ENCODE measurements around the gene CDH20. TPM values are rescaled to one million over a fixed set of nuclear protein-coding genes. Genes with fewer than 3 reads are reported as not detected.
"Not testable (repeated sequence)": the region's sequence is repeated elsewhere in the genome, so short reads cannot be mapped to it uniquely, and the experiment has no call there.

The CDH20 gene
- total RNA-seq, 1 donor from 2014 or later, result under 0.01 TPM

- no peak for DNase-seq
Observed at GRCh38 chr18:61348230-61348629, 15.0 kb downstream of the CDH20 start.

GRCh38 chr18:61350578-61350977 is 17.3 kb downstream of the CDH20 start:
- DNase-seq, result no peak

GRCh38 chr18:61352059-61352458 is 18.8 kb downstream of the CDH20 start:
- DNase-seq, result no peak

- no peak for DNase-seq
Observed at GRCh38 chr18:61352611-61353010, 19.4 kb downstream of the CDH20 start.

GRCh38 chr18:61360404-61361383 is 27.5 kb downstream of the CDH20 start:
- DNase-seq, result no peak

- DNase-seq, result no peak
Observed at GRCh38 chr18:61362511-61362910, 29.3 kb downstream of the CDH20 start.

- no peak for DNase-seq
Observed at GRCh38 chr18:61364953-61365352, 31.7 kb downstream of the CDH20 start.

- no peak for DNase-seq
Observed at GRCh38 chr18:61368001-61368400, 34.8 kb downstream of the CDH20 start.

GRCh38 chr18:61369671-61370070 is 36.4 kb downstream of the CDH20 start:
- DNase-seq, result not testable (repeated sequence)

- no peak for DNase-seq
Observed at GRCh38 chr18:61371111-61371510, 37.9 kb downstream of the CDH20 start.

GRCh38 chr18:61379827-61380226 is 46.6 kb downstream of the CDH20 start:
- no peak for DNase-seq

- DNase-seq, result no peak
Observed at GRCh38 chr18:61388010-61388409, 54.8 kb downstream of the CDH20 start.

- no peak for DNase-seq
Observed at GRCh38 chr18:61394983-61395382, 61.8 kb downstream of the CDH20 start.

GRCh38 chr18:61397222-61397621 is 64.0 kb downstream of the CDH20 start:
- DNase-seq, result no peak

- DNase-seq, result peak; percentile 32
Observed at GRCh38 chr18:61398961-61399705, 65.9 kb downstream of the CDH20 start.

GRCh38 chr18:61400016-61400635 is 66.9 kb downstream of the CDH20 start:
- DNase-seq, result peak; percentile 62

- DNase-seq, result peak; percentile 75
Observed at GRCh38 chr18:61400716-61401115, 67.5 kb downstream of the CDH20 start.

GRCh38 chr18:61402726-61403125 is 69.5 kb downstream of the CDH20 start:
- no peak for DNase-seq

- DNase-seq, result no peak
Observed at GRCh38 chr18:61413396-61413795, 80.2 kb downstream of the CDH20 start.

- DNase-seq, result no peak
Observed at GRCh38 chr18:61414086-61414485, 80.9 kb downstream of the CDH20 start.

- no peak for DNase-seq
Observed at GRCh38 chr18:61419763-61420162, 86.5 kb downstream of the CDH20 start.

- DNase-seq, result no peak
Observed at GRCh38 chr18:61420218-61420885, 87.1 kb downstream of the CDH20 start.
